H1 (cell line): ENCODE results near the gene NEK10. TPM values are rescaled to one million over a fixed set of nuclear protein-coding genes. Genes with fewer than 3 reads are reported as not detected.

ENCODE experiments used
- CTCF ChIA-PET: fragments of 300-600 bp; sonication (Branson Sonifier 250); formaldehyde crosslinking; loops from one replicate; lab custom pipeline; 2021; ENCODE audit not compliant: partially characterized antibody; lab: Charles Lee
- POLR2A ChIA-PET: fragments of 300-600 bp; sonication (Branson Sonifier 250); formaldehyde crosslinking; loops from one replicate; lab custom pipeline; 2021; ENCODE audit warnings: inconsistent platforms; ENCODE audit not compliant: partially characterized antibody; lab: Charles Lee
- DNase-seq, 2 experiments: peaks; one replicate each; pipeline versions ENCODE4 v3.0.0 to v3.0.0-alpha.2; 2010 to 2022; ENCODE audit warnings: low spot score in 2 of 2, low read depth in 1 of 2, mixed read lengths in 1 of 2
- FAIRE-seq: peaks from 2 replicates; lab custom pipeline; 2011; peaks lifted over from hg19 to GRCh38; lab: Jason Lieb, UNC
- H2AFZ ChIP-seq: 2 replicates; pipeline ENCODE4 v1.8.1; 2012; ENCODE audit warnings: low read length, inconsistent platforms
- H2AK5ac ChIP-seq: 2 replicates; pipeline ENCODE4 v1.6.1; 2013; ENCODE audit warnings: low read depth, low read length
- H2BK120ac ChIP-seq: replicated peaks from 2 replicates; pipeline ENCODE3; 2013; ENCODE audit warnings: low read depth, low read length, inconsistent platforms
- H2BK12ac ChIP-seq: 2 replicates; pipeline ENCODE4 v1.6.1; 2013; ENCODE audit warnings: low read depth, low read length
- H2BK15ac ChIP-seq: 2 replicates; pipeline ENCODE4 v1.6.1; 2013; ENCODE audit warnings: low read length
- H2BK20ac ChIP-seq: 2 replicates; pipeline ENCODE4 v1.6.1; 2013; ENCODE audit warnings: low read length
- H2BK5ac ChIP-seq: 2 replicates; pipeline ENCODE4 v1.6.1; 2013; ENCODE audit warnings: low read depth, low read length
- H3K14ac ChIP-seq: 2 replicates; pipeline ENCODE4 v1.6.1; 2013; ENCODE audit warnings: inconsistent platforms; ENCODE audit not compliant: insufficient read length
- H3K18ac ChIP-seq: 2 replicates; pipeline ENCODE4 v1.6.1; 2013; ENCODE audit warnings: low read length; ENCODE audit errors: extremely low read depth
- H3K23ac ChIP-seq: 2 replicates; pipeline ENCODE4 v1.6.1; 2013; ENCODE audit warnings: inconsistent platforms; ENCODE audit not compliant: insufficient read length
- H3K23me2 ChIP-seq: 2 replicates; pipeline ENCODE4 v1.6.1; 2013; ENCODE audit warnings: low read depth, low read length
- H3K27ac ChIP-seq: 2 replicates; pipeline ENCODE4 v1.6.1; 2011; ENCODE audit warnings: low read depth, low read length, inconsistent platforms
- H3K27me3 ChIP-seq, 4 experiments: replicated peaks in 1 of 4; 1 replicate in 1 of 4; 2 replicates in 3 of 4; pipeline versions ENCODE4 v1.6.1 to v1.8.1; 2011 to 2013; ENCODE audit warnings: low read length in 3 of 4, mild to moderate bottlenecking in 3 of 4, inconsistent platforms in 2 of 4, mixed read lengths in 2 of 4, moderate library complexity in 1 of 4; ENCODE audit not compliant: control insufficient read depth in 3 of 4, insufficient read depth in 3 of 4; ENCODE audit errors: extremely low read depth in 1 of 4
- H3K36me3 ChIP-seq, 4 experiments: 2 replicates each; pipeline versions ENCODE4 v1.6.1 to v1.8.1; 2011 to 2013; ENCODE audit warnings: mild to moderate bottlenecking in 4 of 4, low read length in 3 of 4, moderate library complexity in 2 of 4, control low read depth in 1 of 4, inconsistent platforms in 1 of 4; ENCODE audit not compliant: insufficient read depth in 4 of 4, control insufficient read depth in 2 of 4
- H3K4ac ChIP-seq: replicated peaks from 2 replicates; pipeline ENCODE3; 2013; ENCODE audit warnings: low read length, low read depth, mixed read lengths, inconsistent platforms; ENCODE audit not compliant: insufficient read length
- H3K4me1 ChIP-seq, 4 experiments: replicated peaks in 1 of 4; 1 replicate in 1 of 4; 2 replicates in 3 of 4; pipeline versions ENCODE4 v1.6.1 to v1.8.1; 2011 to 2013; ENCODE audit warnings: low read length in 3 of 4, inconsistent platforms in 2 of 4, mixed read lengths in 1 of 4; ENCODE audit not compliant: insufficient read depth in 4 of 4, control insufficient read depth in 3 of 4
- H3K4me2 ChIP-seq, 2 experiments: 2 replicates each; pipeline versions ENCODE4 v1.6.1 to v1.8.1; 2011 to 2013; ENCODE audit warnings: low read depth in 2 of 2, low read length in 2 of 2, control low read depth in 1 of 2, inconsistent platforms in 1 of 2, mild to moderate bottlenecking in 1 of 2; ENCODE audit not compliant: insufficient read depth in 1 of 2
- H3K4me3 ChIP-seq, 4 experiments: fragments of 200-600, 300-600 bp in 1 of 4; sonication (generic), shearing (Covaris generic), sonication (Bioruptor Twin) in 1 of 4; 2 replicates each; pipeline versions ENCODE4 v1.5.1 to v1.8.1; 2011 to 2016; ENCODE audit warnings: low read length in 4 of 4, low read depth in 3 of 4, control low read depth in 2 of 4, inconsistent platforms in 2 of 4, mild to moderate bottlenecking in 2 of 4, mixed read lengths in 1 of 4, moderate library complexity in 1 of 4; ENCODE audit not compliant: insufficient read depth in 2 of 4; ENCODE audit errors: extremely low read depth in 1 of 4
- H3K56ac ChIP-seq: replicated peaks from 2 replicates; pipeline ENCODE3; 2013; ENCODE audit warnings: low read depth, mild to moderate bottlenecking, mixed read lengths, low read length, inconsistent platforms; ENCODE audit not compliant: insufficient read length
- H3K79me1 ChIP-seq: 2 replicates; pipeline ENCODE4 v1.6.1; 2013; ENCODE audit warnings: low read depth, low read length, control low read depth
- H3K79me2 ChIP-seq, 2 experiments: 2 replicates each; pipeline versions ENCODE4 v1.6.1 to v1.8.1; 2012 to 2013; ENCODE audit warnings: low read length in 2 of 2, mild to moderate bottlenecking in 2 of 2, inconsistent platforms in 1 of 2; ENCODE audit not compliant: insufficient read depth in 2 of 2, control insufficient read depth in 1 of 2
- H3K9ac ChIP-seq, 4 experiments: replicated peaks in 1 of 4; 1 replicate in 1 of 4; 2 replicates in 3 of 4; pipeline versions ENCODE4 v1.6.1 to v1.8.1; 2011 to 2013; ENCODE audit warnings: low read depth in 3 of 4, low read length in 3 of 4, control low read depth in 2 of 4, mild to moderate bottlenecking in 2 of 4, moderate library complexity in 2 of 4, inconsistent platforms in 1 of 4; ENCODE audit errors: extremely low read depth in 1 of 4
- H3K9me3 ChIP-seq, 2 experiments: 2 replicates each; pipeline versions ENCODE4 v1.6.1 to v1.8.1; 2012 to 2013; ENCODE audit warnings: mild to moderate bottlenecking in 2 of 2, moderate library complexity in 2 of 2, control low read depth in 1 of 2, inconsistent platforms in 1 of 2, low read depth in 1 of 2, low read length in 1 of 2, mixed read lengths in 1 of 2; ENCODE audit not compliant: insufficient read depth in 2 of 2
- H4K20me1 ChIP-seq, 2 experiments: replicated peaks in 1 of 2; 2 replicates each; pipeline versions ENCODE3 to v1.8.1; 2011 to 2013; ENCODE audit warnings: inconsistent platforms in 2 of 2, low read length in 2 of 2, mild to moderate bottlenecking in 1 of 2; ENCODE audit not compliant: insufficient read depth in 2 of 2, control insufficient read depth in 1 of 2
- H4K5ac ChIP-seq: 2 replicates; pipeline ENCODE4 v1.6.1; 2013; ENCODE audit warnings: low read length, low read depth, mixed read lengths, inconsistent platforms; ENCODE audit not compliant: insufficient read length
- H4K8ac ChIP-seq: 2 replicates; pipeline ENCODE4 v1.8.0; 2013; ENCODE audit warnings: mild to moderate bottlenecking, moderate library complexity, low read length, inconsistent platforms; ENCODE audit not compliant: insufficient read depth; ENCODE audit errors: extremely low read depth
- H4K91ac ChIP-seq: replicated peaks from 2 replicates; pipeline ENCODE3; 2013; ENCODE audit warnings: low read length, mixed read lengths, inconsistent platforms; ENCODE audit not compliant: insufficient read length
- BACH1 ChIP-seq: IDR thresholded peaks from 2 replicates; pipeline ENCODE4 v1.6.1; 2012; ENCODE audit warnings: low read length, improper control_type of control experiment
- SAP30 ChIP-seq: fragments of 300-600 bp; sonication (generic); IDR thresholded peaks from 2 replicates; pipeline ENCODE4 v1.7.1; 2012; ENCODE audit warnings: low read length, moderate library complexity, mild to moderate bottlenecking, inconsistent platforms; ENCODE audit not compliant: insufficient read depth, insufficient replicate concordance
- SUZ12 ChIP-seq: fragments of 200-600 bp; sonication (generic); IDR thresholded peaks from 2 replicates; pipeline ENCODE4 v1.6.1; 2012; ENCODE audit warnings: mild to moderate bottlenecking, inconsistent platforms, low read length, moderate library complexity, mixed read lengths
- WGBS, 2 experiments: shearing (Covaris generic) in 1 of 2; methylation state at CpG; one replicate each; pipeline versions ENCODE4 v1.1.6 to v1.1.7; 2013 to 2015; ENCODE audit warnings: low lambda C conversion rate in 2 of 2, mixed read lengths in 2 of 2, inconsistent platforms in 1 of 2, low coverage in 1 of 2, missing lambda C conversion rate in 1 of 2; ENCODE audit not compliant: insufficient replicate concordance in 2 of 2, insufficient coverage in 1 of 2, insufficient read length in 1 of 2; ENCODE audit errors: extremely low coverage in 1 of 2, missing lambda C conversion rate in 1 of 2; 5-methylcytosine and 5-hydroxymethylcytosine counted together
- polyA plus RNA-seq, 7 experiments: library from polyadenylated mRNA; depleted of rRNA in 3 of 7; stranded (reverse) in 5 of 7; unstranded in 2 of 7; fragments of >200 nt in 5 of 7; fragments of 200-250 nt in 2 of 7; gene quantifications; 1 replicate in 5 of 7; 2 replicates in 1 of 7; 4 replicates in 1 of 7; pipeline versions ENCODE4 v1.2.1 to v1.2.3, GENCODE V29; 2011 to 2013; ENCODE audit warnings: missing spikeins in 2 of 7, mixed read lengths in 2 of 7
- total RNA-seq: library from RNA; stranded (reverse); fragmentation: NEBNext Ultra II Directional; extraction: Animal tissue kit (Norgen Biotek cat#: 25700); gene quantifications from 2 replicates; pipeline ENCODE4 v1.2.1, GENCODE V29; 2021

Gene NEK10
- total and polyA plus RNA-seq, 2 of the 8 experiments (the other 6 are each of a cell fraction or from before 2014, with no cell fraction given), result 0.18 to 0.50 TPM

GRCh38 chr3:27344192-27344591, 25.0 kb downstream of the NEK10 start:
- no peak overlapping the region for H4K5ac ChIP-seq

More at GRCh38 chr3:27344192-27344591, 25.0 kb downstream of the NEK10 start:
- no peak for DNase-seq
- H2AK5ac ChIP-seq, result no peak overlapping the region
- no peaks in the 10 kb centered on the region for H3K9me3 ChIP-seq
- no peak overlapping the region for H2BK120ac ChIP-seq
- no peak overlapping the region for H2BK5ac ChIP-seq
- H4K20me1 ChIP-seq, result no peaks in the 10 kb centered on the region
- H3K18ac ChIP-seq, result no peak overlapping the region
- TF ChIP-seq BACH1 (no peak), SUZ12 (no peak), SAP30 (no peak)
- FAIRE-seq, result no peak
- no peak overlapping the region for H2AFZ ChIP-seq
- H3K79me2 ChIP-seq, result no peaks in the 10 kb centered on the region
- POLR2A ChIA-PET, result interaction anchor here (0.6 kb wide), 1 partner anchor 23 kb away, joined by 3 read pairs; no protein-coding TSS in a partner anchor
- no peak overlapping the region for H3K9ac ChIP-seq
- no peak overlapping the region for H4K91ac ChIP-seq
- no peak overlapping the region for H3K4me3 ChIP-seq
- H3K23me2 ChIP-seq, result no peaks in the 10 kb centered on the region
- CTCF ChIA-PET, result interaction anchor here (0.6 to 2.1 kb wide), 2 partner anchors 14 to 574 kb away, joined by 3 to 8 read pairs; no protein-coding TSS in a partner anchor
- no peak overlapping the region for H3K23ac ChIP-seq
- H3K4me1 ChIP-seq, result no peaks in the 10 kb centered on the region
- no peak overlapping the region for H2BK12ac ChIP-seq
- no peak overlapping the region for H2BK20ac ChIP-seq
- no peaks in the 10 kb centered on the region for H3K79me1 ChIP-seq
- 84% methylated on average over 3 of the region's 3 CpGs; no CpG with 5 or more reads in 1 of the 2 experiments for WGBS, 2 experiments
- H3K4me2 ChIP-seq, result no peak overlapping the region
- H4K8ac ChIP-seq, result no peak overlapping the region
- H3K56ac ChIP-seq, result no peak overlapping the region
- no peak overlapping the region for H2BK15ac ChIP-seq
- no peak overlapping the region for H3K14ac ChIP-seq
- no peak overlapping the region for H3K27ac ChIP-seq
- H3K4ac ChIP-seq, result no peak overlapping the region
- H3K36me3 ChIP-seq, result no peaks in the 10 kb centered on the region
- no peaks in the 10 kb centered on the region for H3K27me3 ChIP-seq
